ENCODE measurements around the gene RELT. TPM values are rescaled to one million over a fixed set of nuclear protein-coding genes. Genes with fewer than 3 reads are reported as not detected.
A peak's percentile ranks its signal among the peaks of the same experiment; 100 is the strongest.

The RELT gene
- total RNA-seq, 1 donor from 2014 or later: 5.2 TPM

GRCh38 chr11:73345481-73346160 is 30.6 kb upstream of the RELT start:
- FAIRE-seq: no peak
- DNase-seq (ENCODE audit: low read depth): no peak
- H3K4me1 Mint-ChIP-seq (ENCODE audit: low read depth, unreplicated experiment): peaks cover 10% of the 10 kb centered on the region
- Histone ChIP-seq H3K4me1 (ENCODE audit: insufficient read depth, low read length) (peaks cover 15% of the 10 kb centered on the region), H3K4me2 (ENCODE audit: low read length) (no peak overlapping the region), H3K9ac (ENCODE audit: low read length) (no peak overlapping the region), H4K20me1 (ENCODE audit: insufficient read depth, low read length) (peaks cover 95% of the 10 kb centered on the region), H3K36me3 (ENCODE audit: insufficient read depth, low read length) (peaks cover 4% of the 10 kb centered on the region), H3K4me3 (ENCODE audit: insufficient read depth, low read depth, low read length) (no peak overlapping the region), H3K9me3 (ENCODE audit: insufficient read depth, low read depth, low read length) (no peaks in the 10 kb centered on the region), H3K27ac (ENCODE audit: low read depth, low read length) (no peak overlapping the region), H3K27me3 (ENCODE audit: insufficient read depth, low read length) (no peaks in the 10 kb centered on the region), H2AFZ (ENCODE audit: low read depth, low read length) (no peak overlapping the region), H3K79me2 (ENCODE audit: insufficient read depth, low read length) (peaks cover 73% of the 10 kb centered on the region)
- H3K27ac Mint-ChIP-seq (ENCODE audit: unreplicated experiment): peak overlapping the region; percentile 58
- peak overlapping the region; percentile 17 for H3K4me3 Mint-ChIP-seq (ENCODE audit: unreplicated experiment)
- no peak for TF ChIP-seq CTCF (IDR thresholded peaks at IDR 0.05; ENCODE audit: insufficient read depth, low read depth, low read length)
- TF ChIP-seq EZH2 (IDR thresholded peaks at IDR 0.05; ENCODE audit: insufficient read depth, low read length): no peak
- H3K27me3 Mint-ChIP-seq (ENCODE audit: low read depth, unreplicated experiment): no peaks in the 10 kb centered on the region
- H3K36me3 Mint-ChIP-seq (ENCODE audit: low read depth, unreplicated experiment): peaks cover 3% of the 10 kb centered on the region
- H3K9me3 Mint-ChIP-seq (ENCODE audit: unreplicated experiment): no peaks in the 10 kb centered on the region

GRCh38 chr11:73346186-73346935 is 29.8 kb upstream of the RELT start:
- H3K79me2 ChIP-seq (ENCODE audit: insufficient read depth, low read length): peaks cover 68% of the 10 kb centered on the region

More at GRCh38 chr11:73346186-73346935, 29.8 kb upstream of the RELT start:
- no peak overlapping the region for H3K4me3 ChIP-seq (ENCODE audit: insufficient read depth, low read depth, low read length)
- no peak for FAIRE-seq
- no peaks in the 10 kb centered on the region for H3K9me3 Mint-ChIP-seq (ENCODE audit: unreplicated experiment)
- peaks cover 95% of the 10 kb centered on the region for H4K20me1 ChIP-seq (ENCODE audit: insufficient read depth, low read length)
- no peak for DNase-seq (ENCODE audit: low read depth)
- peaks cover 4% of the 10 kb centered on the region for H3K36me3 ChIP-seq (ENCODE audit: insufficient read depth, low read length)
- peak overlapping the region; percentile 17 for H3K4me3 Mint-ChIP-seq (ENCODE audit: unreplicated experiment)
- H3K27me3 ChIP-seq (ENCODE audit: insufficient read depth, low read length): no peaks in the 10 kb centered on the region
- no peaks in the 10 kb centered on the region for H3K9me3 ChIP-seq (ENCODE audit: insufficient read depth, low read depth, low read length)
- no peaks in the 10 kb centered on the region for H3K27me3 Mint-ChIP-seq (ENCODE audit: low read depth, unreplicated experiment)
- peaks cover 10% of the 10 kb centered on the region for H3K4me1 Mint-ChIP-seq (ENCODE audit: low read depth, unreplicated experiment)
- peak overlapping the region; percentile 69 for H3K27ac Mint-ChIP-seq (ENCODE audit: unreplicated experiment)
- H3K27ac ChIP-seq (ENCODE audit: low read depth, low read length): no peak overlapping the region
- no peak for TF ChIP-seq CTCF (IDR thresholded peaks at IDR 0.05; ENCODE audit: insufficient read depth, low read depth, low read length)
- TF ChIP-seq EZH2 (IDR thresholded peaks at IDR 0.05; ENCODE audit: insufficient read depth, low read length): no peak
- H3K9ac ChIP-seq (ENCODE audit: low read length): no peak overlapping the region
- H3K36me3 Mint-ChIP-seq (ENCODE audit: low read depth, unreplicated experiment): peaks cover 3% of the 10 kb centered on the region
- no peak overlapping the region for H3K4me2 ChIP-seq (ENCODE audit: low read length)
- no peak overlapping the region for H2AFZ ChIP-seq (ENCODE audit: low read depth, low read length)
- peaks cover 15% of the 10 kb centered on the region for H3K4me1 ChIP-seq (ENCODE audit: insufficient read depth, low read length)

Data from astrocyte (in vitro differentiated cells and primary cell).